WERI-Rb-1 (cell line): ENCODE measurements around the gene LYAR.

Experiments
- DNase-seq: peaks from one replicate; pipeline ENCODE4 v3.0.0-alpha.2; 2020
- H3K27ac ChIP-seq: fragments of 250-450 bp; sonication (Bioruptor Pico); 2 replicates; pipeline ENCODE4 v1.5.1; 2020; ENCODE audit warnings: mild to moderate bottlenecking, moderate library complexity
- H3K27me3 ChIP-seq: fragments of 250-450 bp; sonication (Bioruptor Pico); 2 replicates; pipeline ENCODE4 v1.5.1; 2021; ENCODE audit warnings: mild to moderate bottlenecking, low read depth, moderate library complexity; ENCODE audit not compliant: insufficient read depth, severe bottlenecking
- H3K36me3 ChIP-seq: fragments of 250-450 bp; sonication (Bioruptor Pico); 2 replicates; pipeline ENCODE4 v1.5.1; 2020; ENCODE audit warnings: mild to moderate bottlenecking, moderate library complexity
- H3K4me3 ChIP-seq: 2 replicates; pipeline ENCODE4 v1.5.1; 2011; ENCODE audit warnings: low read depth, mild to moderate bottlenecking, control low read depth, low read length
- H3K9me3 ChIP-seq: fragments of 250-450 bp; sonication (Bioruptor Pico); 2 replicates; pipeline ENCODE4 v1.5.1; 2021; ENCODE audit warnings: mild to moderate bottlenecking, moderate library complexity; ENCODE audit not compliant: severe bottlenecking
- TF ChIP-seq, protein P1 (sequence below): IDR thresholded peaks from 2 replicates; pipeline ENCODE4 v1.5.1; 2011; ENCODE audit warnings: low read depth, mild to moderate bottlenecking, control low read depth, inconsistent platforms, low read length

The LYAR gene

GRCh38 chr4:4296283-4296846 lies 6.4 kb upstream of the LYAR start:
- H3K36me3 ChIP-seq = no peaks in the 10 kb centered on the region; the same call in none of the 2 replicates
- TF ChIP-seq, protein P1, sequence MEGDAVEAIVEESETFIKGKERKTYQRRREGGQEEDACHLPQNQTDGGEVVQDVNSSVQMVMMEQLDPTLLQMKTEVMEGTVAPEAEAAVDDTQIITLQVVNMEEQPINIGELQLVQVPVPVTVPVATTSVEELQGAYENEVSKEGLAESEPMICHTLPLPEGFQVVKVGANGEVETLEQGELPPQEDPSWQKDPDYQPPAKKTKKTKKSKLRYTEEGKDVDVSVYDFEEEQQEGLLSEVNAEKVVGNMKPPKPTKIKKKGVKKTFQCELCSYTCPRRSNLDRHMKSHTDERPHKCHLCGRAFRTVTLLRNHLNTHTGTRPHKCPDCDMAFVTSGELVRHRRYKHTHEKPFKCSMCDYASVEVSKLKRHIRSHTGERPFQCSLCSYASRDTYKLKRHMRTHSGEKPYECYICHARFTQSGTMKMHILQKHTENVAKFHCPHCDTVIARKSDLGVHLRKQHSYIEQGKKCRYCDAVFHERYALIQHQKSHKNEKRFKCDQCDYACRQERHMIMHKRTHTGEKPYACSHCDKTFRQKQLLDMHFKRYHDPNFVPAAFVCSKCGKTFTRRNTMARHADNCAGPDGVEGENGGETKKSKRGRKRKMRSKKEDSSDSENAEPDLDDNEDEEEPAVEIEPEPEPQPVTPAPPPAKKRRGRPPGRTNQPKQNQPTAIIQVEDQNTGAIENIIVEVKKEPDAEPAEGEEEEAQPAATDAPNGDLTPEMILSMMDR = no peak
- no peak for DNase-seq
- no peak overlapping the region for H3K4me3 ChIP-seq
- no peaks in the 10 kb centered on the region for H3K27me3 ChIP-seq
- no peaks in the 10 kb centered on the region for H3K9me3 ChIP-seq
- H3K27ac ChIP-seq = no peak overlapping the region

- H3K36me3 ChIP-seq = peaks cover 4% of the 10 kb centered on the region
- TF ChIP-seq, protein P1 = no peak
- no peak for DNase-seq
- peaks cover 5% of the 10 kb centered on the region for H3K9me3 ChIP-seq
- no peaks in the 10 kb centered on the region for H3K27me3 ChIP-seq
- H3K27ac ChIP-seq = no peak overlapping the region
- no peak overlapping the region for H3K4me3 ChIP-seq
Measured at GRCh38 chr4:4293279-4293678, 3.3 kb upstream of the LYAR start.

DNA sequence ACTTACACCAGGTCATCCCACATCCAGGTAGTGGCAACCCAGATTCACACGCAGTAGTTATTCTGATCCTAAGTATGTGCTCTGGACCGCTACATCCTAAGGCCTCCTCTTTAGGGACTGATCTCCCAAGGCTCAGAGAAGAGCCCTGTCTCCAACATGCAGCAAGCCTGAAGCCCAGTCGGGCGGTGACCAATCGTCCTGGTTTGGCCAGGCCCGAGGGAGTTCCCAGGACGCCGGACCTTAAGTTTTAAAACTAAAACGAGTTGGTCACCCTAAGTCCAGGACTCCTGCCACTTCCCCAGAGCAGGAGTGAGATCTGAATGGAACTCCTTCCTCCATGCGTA lies 385 bp downstream of the LYAR start:
- TF ChIP-seq, protein P1 = no peak
- H3K27me3 ChIP-seq = no peaks in the 10 kb centered on the region
- H3K27ac ChIP-seq = peak overlapping the region; percentile 78

GRCh38 chr4:4289055-4289454 lies 899 bp downstream of the LYAR start:
- Histone ChIP-seq H3K4me3 (peak overlapping the region; percentile 93), H3K9me3 (peaks cover 5% of the 10 kb centered on the region), H3K27ac (no peak overlapping the region), H3K36me3 (peaks cover 25% of the 10 kb centered on the region), H3K27me3 (no peaks in the 10 kb centered on the region)
- no peak for DNase-seq
- TF ChIP-seq, protein P1 = no peak

More for the DNA sequence above, 385 bp downstream of the LYAR start:
- DNase-seq = no peak
- H3K4me3 ChIP-seq = peak overlapping the region; percentile 93
- H3K36me3 ChIP-seq = peaks cover 23% of the 10 kb centered on the region
- H3K9me3 ChIP-seq = peaks cover 5% of the 10 kb centered on the region

DNA sequence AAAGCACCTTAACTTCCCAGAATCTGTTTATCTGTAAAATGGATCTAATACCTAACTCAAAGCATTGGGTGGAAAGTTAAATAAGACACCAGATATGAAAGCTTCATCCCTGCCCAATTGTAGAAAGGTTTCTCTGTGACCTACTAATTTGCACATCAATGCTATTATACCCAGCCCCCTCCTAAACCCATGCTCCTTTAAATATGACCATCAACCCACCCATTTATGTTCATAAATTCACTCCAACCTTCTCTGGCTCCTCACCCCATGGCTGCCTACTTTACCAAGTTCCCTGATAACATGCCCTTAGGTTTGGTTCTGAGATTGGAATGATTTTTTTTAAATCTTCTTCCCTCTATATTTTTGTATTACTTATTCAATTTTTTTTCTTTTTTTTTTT lies 1.9 kb downstream of the LYAR start:
- Histone ChIP-seq H3K27ac (no peak overlapping the region), H3K9me3 (peaks cover 5% of the 10 kb centered on the region), H3K4me3 (no peak overlapping the region), H3K27me3 (no peaks in the 10 kb centered on the region), H3K36me3 (peaks cover 31% of the 10 kb centered on the region)
- DNase-seq = no peak
- TF ChIP-seq, protein P1 = no peak
